Measurements from ENCODE around the gene AJAP1.

Gene AJAP1

DNA sequence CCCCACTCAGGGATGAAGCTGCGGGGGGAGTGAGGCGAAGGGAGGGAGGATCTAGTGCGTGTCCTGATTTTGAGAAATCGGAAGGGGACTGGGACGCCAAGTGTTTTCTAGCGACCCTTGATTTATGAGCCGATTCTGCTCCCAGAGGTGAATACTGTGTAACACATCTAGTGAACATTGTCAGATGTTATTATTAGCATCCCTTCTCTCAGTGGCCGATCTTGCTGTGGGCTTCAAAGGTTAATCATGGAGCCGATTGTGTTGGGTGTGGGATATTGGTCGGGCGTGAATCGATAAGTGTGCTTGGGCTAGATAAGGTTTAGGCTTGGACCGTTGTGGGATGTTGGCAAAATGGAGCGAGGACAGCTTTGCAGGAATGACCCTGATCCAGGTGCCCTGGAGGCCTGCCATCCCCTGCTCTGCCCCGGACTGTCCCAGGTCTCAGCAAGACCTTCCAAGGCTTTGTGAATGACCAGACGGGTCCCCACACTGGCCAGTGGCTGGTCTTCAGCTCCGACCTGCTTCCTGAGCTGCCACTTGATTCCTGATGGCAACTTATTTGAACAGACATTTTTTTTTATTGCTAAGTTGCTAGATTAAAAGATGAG, 2.2 kb downstream of the AJAP1 start:
- TF ChIP-seq SNAI2 (CRISPR knock-in tag; IDR thresholded peaks at IDR 0.05) = no peak
- TF ChIP-seq BACH2 (CRISPR knock-in tag; IDR thresholded peaks at IDR 0.05; ENCODE audit: borderline replicate concordance) = no peak
- no peak for TF ChIP-seq RARB (CRISPR knock-in tag; IDR thresholded peaks at IDR 0.05)
- TF ChIP-seq, protein P1, sequence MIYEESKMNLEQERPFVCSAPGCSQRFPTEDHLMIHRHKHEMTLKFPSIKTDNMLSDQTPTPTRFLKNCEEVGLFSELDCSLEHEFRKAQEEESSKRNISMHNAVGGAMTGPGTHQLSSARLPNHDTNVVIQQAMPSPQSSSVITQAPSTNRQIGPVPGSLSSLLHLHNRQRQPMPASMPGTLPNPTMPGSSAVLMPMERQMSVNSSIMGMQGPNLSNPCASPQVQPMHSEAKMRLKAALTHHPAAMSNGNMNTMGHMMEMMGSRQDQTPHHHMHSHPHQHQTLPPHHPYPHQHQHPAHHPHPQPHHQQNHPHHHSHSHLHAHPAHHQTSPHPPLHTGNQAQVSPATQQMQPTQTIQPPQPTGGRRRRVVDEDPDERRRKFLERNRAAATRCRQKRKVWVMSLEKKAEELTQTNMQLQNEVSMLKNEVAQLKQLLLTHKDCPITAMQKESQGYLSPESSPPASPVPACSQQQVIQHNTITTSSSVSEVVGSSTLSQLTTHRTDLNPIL (CRISPR knock-in tag; IDR thresholded peaks at IDR 0.05; ENCODE audit: low read depth) = no peak
- TF ChIP-seq CSDC2 (CRISPR knock-in tag; IDR thresholded peaks at IDR 0.05) = no peak
- TF ChIP-seq, protein P2, sequence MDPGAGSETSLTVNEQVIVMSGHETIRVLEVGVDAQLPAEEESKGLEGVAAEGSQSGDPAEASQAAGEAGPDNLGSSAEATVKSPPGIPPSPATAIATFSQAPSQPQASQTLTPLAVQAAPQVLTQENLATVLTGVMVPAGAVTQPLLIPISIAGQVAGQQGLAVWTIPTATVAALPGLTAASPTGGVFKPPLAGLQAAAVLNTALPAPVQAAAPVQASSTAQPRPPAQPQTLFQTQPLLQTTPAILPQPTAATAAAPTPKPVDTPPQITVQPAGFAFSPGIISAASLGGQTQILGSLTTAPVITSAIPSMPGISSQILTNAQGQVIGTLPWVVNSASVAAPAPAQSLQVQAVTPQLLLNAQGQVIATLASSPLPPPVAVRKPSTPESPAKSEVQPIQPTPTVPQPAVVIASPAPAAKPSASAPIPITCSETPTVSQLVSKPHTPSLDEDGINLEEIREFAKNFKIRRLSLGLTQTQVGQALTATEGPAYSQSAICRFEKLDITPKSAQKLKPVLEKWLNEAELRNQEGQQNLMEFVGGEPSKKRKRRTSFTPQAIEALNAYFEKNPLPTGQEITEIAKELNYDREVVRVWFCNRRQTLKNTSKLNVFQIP (CRISPR knock-in tag; IDR thresholded peaks at IDR 0.05; ENCODE audit: borderline replicate concordance, low read depth) = no peak
- TF ChIP-seq, protein P3, sequence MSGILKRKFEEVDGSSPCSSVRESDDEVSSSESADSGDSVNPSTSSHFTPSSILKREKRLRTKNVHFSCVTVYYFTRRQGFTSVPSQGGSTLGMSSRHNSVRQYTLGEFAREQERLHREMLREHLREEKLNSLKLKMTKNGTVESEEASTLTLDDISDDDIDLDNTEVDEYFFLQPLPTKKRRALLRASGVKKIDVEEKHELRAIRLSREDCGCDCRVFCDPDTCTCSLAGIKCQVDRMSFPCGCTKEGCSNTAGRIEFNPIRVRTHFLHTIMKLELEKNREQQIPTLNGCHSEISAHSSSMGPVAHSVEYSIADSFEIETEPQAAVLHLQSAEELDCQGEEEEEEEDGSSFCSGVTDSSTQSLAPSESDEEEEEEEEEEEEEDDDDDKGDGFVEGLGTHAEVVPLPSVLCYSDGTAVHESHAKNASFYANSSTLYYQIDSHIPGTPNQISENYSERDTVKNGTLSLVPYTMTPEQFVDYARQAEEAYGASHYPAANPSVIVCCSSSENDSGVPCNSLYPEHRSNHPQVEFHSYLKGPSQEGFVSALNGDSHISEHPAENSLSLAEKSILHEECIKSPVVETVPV (CRISPR knock-in tag; IDR thresholded peaks at IDR 0.05) = no peak
- TF ChIP-seq, protein P4, sequence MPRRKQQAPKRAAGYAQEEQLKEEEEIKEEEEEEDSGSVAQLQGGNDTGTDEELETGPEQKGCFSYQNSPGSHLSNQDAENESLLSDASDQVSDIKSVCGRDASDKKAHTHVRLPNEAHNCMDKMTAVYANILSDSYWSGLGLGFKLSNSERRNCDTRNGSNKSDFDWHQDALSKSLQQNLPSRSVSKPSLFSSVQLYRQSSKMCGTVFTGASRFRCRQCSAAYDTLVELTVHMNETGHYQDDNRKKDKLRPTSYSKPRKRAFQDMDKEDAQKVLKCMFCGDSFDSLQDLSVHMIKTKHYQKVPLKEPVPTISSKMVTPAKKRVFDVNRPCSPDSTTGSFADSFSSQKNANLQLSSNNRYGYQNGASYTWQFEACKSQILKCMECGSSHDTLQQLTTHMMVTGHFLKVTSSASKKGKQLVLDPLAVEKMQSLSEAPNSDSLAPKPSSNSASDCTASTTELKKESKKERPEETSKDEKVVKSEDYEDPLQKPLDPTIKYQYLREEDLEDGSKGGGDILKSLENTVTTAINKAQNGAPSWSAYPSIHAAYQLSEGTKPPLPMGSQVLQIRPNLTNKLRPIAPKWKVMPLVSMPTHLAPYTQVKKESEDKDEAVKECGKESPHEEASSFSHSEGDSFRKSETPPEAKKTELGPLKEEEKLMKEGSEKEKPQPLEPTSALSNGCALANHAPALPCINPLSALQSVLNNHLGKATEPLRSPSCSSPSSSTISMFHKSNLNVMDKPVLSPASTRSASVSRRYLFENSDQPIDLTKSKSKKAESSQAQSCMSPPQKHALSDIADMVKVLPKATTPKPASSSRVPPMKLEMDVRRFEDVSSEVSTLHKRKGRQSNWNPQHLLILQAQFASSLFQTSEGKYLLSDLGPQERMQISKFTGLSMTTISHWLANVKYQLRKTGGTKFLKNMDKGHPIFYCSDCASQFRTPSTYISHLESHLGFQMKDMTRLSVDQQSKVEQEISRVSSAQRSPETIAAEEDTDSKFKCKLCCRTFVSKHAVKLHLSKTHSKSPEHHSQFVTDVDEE (CRISPR knock-in tag; IDR thresholded peaks at IDR 0.05) = no peak
- no peak for TF ChIP-seq ZNF70 (CRISPR knock-in tag; IDR thresholded peaks at IDR 0.05)
- no peak for TF ChIP-seq ZNF8 (CRISPR knock-in tag; IDR thresholded peaks at IDR 0.05)
- no peak for TF ChIP-seq ISL1 (CRISPR knock-in tag; IDR thresholded peaks at IDR 0.05)
- no peak for TF ChIP-seq ZFP30 (CRISPR knock-in tag; IDR thresholded peaks at IDR 0.05)
- TF ChIP-seq TCF4 (CRISPR knock-in tag; IDR thresholded peaks at IDR 0.05; ENCODE audit: borderline replicate concordance) = no peak
- no peak for TF ChIP-seq ZNF565 (CRISPR knock-in tag; conservative IDR thresholded peaks at IDR 0.05; ENCODE audit: low read depth)
- TF ChIP-seq TOX (CRISPR knock-in tag; IDR thresholded peaks at IDR 0.05; ENCODE audit: borderline replicate concordance) = no peak
- TF ChIP-seq GLIS3 (CRISPR knock-in tag; IDR thresholded peaks at IDR 0.05) = no peak
- no peak for ATAC-seq

DNA sequence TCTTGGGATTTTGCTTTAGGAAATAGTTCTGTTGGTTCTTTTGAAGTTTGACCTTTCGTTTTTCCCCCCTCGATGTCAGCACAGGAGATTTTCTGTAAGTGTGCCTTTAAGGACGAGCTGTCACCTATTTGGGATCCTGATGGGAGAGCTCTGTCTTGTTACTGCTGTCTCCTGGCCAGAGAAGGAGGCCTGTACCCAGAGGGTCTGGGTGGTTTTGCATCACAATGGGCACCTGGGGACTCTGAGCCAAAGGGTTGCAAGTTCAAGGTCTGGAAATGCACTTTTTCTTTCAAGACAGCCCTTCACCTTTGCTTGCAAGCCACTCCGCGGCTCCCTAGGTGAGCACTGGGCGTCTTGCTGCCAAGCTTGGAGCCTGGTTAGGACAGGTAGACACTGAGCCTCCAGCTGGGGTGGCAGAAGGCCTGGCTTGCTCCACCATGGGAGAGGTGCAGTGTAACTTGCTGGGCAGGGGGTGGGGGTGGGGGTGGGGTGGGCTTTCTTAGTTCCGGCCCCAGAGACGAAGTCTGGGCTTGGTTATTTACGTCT, 2.9 kb downstream of the AJAP1 start:
- no peak for TF ChIP-seq OSR1 (CRISPR knock-in tag; IDR thresholded peaks at IDR 0.05)
- TF ChIP-seq RARB (CRISPR knock-in tag; IDR thresholded peaks at IDR 0.05) = no peak
- no peak for TF ChIP-seq ZNF8 (CRISPR knock-in tag; IDR thresholded peaks at IDR 0.05)
- no peak for TF ChIP-seq PPARA (CRISPR knock-in tag; IDR thresholded peaks at IDR 0.05; ENCODE audit: borderline replicate concordance)
- no peak for TF ChIP-seq ZNF565 (CRISPR knock-in tag; conservative IDR thresholded peaks at IDR 0.05; ENCODE audit: low read depth)
- TF ChIP-seq, protein P5, sequence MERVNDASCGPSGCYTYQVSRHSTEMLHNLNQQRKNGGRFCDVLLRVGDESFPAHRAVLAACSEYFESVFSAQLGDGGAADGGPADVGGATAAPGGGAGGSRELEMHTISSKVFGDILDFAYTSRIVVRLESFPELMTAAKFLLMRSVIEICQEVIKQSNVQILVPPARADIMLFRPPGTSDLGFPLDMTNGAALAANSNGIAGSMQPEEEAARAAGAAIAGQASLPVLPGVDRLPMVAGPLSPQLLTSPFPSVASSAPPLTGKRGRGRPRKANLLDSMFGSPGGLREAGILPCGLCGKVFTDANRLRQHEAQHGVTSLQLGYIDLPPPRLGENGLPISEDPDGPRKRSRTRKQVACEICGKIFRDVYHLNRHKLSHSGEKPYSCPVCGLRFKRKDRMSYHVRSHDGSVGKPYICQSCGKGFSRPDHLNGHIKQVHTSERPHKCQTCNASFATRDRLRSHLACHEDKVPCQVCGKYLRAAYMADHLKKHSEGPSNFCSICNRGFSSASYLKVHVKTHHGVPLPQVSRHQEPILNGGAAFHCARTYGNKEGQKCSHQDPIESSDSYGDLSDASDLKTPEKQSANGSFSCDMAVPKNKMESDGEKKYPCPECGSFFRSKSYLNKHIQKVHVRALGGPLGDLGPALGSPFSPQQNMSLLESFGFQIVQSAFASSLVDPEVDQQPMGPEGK (CRISPR knock-in tag; IDR thresholded peaks at IDR 0.05; ENCODE audit: borderline replicate concordance) = no peak
- TF ChIP-seq GLIS3 (CRISPR knock-in tag; IDR thresholded peaks at IDR 0.05) = no peak
- no peak for ATAC-seq

DNA sequence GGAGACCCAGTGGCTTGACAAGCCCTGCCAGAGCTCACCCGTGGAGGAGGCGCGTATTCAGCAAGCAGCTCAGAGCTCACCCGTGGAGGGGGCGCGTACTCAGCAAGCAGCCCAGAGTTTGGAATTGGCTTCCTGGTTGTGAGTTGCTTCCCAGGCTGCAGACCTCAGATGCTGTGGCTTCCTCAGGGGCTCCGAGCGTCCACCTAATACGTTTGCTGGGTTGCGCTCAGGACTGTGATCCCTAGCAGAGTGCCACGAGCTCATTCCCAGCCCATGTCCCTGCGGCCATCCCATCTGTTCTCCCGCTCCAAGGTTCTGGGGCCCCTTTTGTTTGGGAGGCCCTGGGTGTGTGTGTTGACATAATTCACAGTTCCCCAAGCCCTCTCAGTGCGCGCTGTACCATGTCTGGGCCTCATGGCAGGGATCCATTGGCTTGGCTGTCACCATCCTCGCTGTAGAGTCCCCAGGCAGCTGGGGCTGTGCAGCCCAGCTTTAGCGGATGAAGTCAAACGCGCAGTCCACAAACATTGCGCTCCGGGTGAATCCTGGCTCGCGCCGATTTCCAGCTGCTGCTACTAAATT, 3.6 kb downstream of the AJAP1 start:
- no peak for ATAC-seq
- TF ChIP-seq ARNTL (CRISPR knock-in tag; IDR thresholded peaks at IDR 0.05; ENCODE audit: borderline replicate concordance, low read depth) (no peak), SNAI2 (CRISPR knock-in tag; IDR thresholded peaks at IDR 0.05) (no peak), PPARA (CRISPR knock-in tag; IDR thresholded peaks at IDR 0.05; ENCODE audit: borderline replicate concordance) (no peak), ZFP30 (CRISPR knock-in tag; IDR thresholded peaks at IDR 0.05) (no peak), ESRRG (CRISPR knock-in tag; IDR thresholded peaks at IDR 0.05) (no peak), ZC3H10 (CRISPR knock-in tag; IDR thresholded peaks at IDR 0.05) (no peak), ISL1 (CRISPR knock-in tag; IDR thresholded peaks at IDR 0.05) (no peak)
- TF ChIP-seq, protein P2 (CRISPR knock-in tag; IDR thresholded peaks at IDR 0.05; ENCODE audit: borderline replicate concordance, low read depth) = no peak
- TF ChIP-seq, protein P3 (CRISPR knock-in tag; IDR thresholded peaks at IDR 0.05) = no peak
- TF ChIP-seq, protein P5 (CRISPR knock-in tag; IDR thresholded peaks at IDR 0.05; ENCODE audit: borderline replicate concordance) = no peak
